ENCODE results near the gene CUL5.
A peak's percentile ranks its signal among the peaks of the same experiment; 100 is the strongest.

CUL5 gene

DNA sequence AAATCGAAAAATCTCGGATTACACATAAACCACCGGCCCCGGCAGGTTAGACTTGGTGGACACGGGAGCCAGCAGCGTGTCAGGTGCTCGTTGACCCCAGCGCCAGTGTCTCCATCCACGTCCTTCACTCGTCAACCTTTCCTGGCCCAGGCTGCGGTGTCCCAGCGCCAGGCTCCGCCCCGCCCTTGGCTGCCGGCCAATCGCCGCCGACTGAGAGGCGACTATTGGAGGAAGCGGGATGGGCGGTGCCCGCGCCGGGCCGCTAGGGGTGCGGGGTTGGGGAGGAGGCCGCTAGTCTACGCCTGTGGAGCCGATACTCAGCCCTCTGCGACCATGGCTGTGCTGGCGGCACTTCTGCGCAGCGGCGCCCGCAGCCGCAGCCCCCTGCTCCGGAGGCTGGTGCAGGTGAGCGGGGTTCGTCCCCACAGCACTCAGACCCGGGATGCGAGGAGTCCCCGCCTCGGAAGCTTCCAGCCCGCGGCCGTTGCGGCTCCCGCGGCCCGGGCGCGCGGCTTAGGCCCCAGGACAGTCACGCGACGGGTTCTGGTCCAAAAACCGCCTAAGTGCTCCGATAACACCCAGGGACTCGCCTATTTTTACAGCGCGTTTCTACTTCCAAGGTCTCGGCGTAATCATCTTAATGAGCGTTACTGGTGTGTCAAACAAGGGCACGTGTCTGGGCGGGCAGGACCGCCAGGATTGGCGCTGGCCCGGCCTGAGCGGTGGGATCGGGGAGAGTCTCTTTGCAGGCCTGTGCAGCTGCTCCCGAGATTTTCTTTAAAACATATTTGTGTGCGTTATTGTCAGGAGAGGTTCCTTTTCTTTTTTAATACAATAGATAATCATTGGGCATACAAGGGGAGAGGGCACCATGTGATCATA, 112.8 kb downstream of the CUL5 start, which contains the start of gene ACAT1 (continued):
- TF ChIP-seq ZNF148 (tag by site-specific recombination; IDR thresholded peaks at IDR 0.05; ENCODE audit: borderline replicate concordance) (no peak), ZNF132 (tag by site-specific recombination; IDR thresholded peaks at IDR 0.05; ENCODE audit: borderline replicate concordance) (no peak), ZNF558 (tag by site-specific recombination; IDR thresholded peaks at IDR 0.05) (no peak), ZNF133 (tag by site-specific recombination; IDR thresholded peaks at IDR 0.05) (no peak), GLIS2 (tag by site-specific recombination; IDR thresholded peaks at IDR 0.05) (peak; percentile 64; the same call in 1 of the 2 replicates), ZBTB21 (tag by site-specific recombination; IDR thresholded peaks at IDR 0.05) (no peak), ZNF23 (tag by site-specific recombination; IDR thresholded peaks at IDR 0.05; ENCODE audit: borderline replicate concordance) (no peak), HOXA7 (CRISPR knock-in tag; IDR thresholded peaks at IDR 0.05; ENCODE audit: borderline replicate concordance) (no peak), ZNF155 (tag by site-specific recombination; IDR thresholded peaks at IDR 0.05) (no peak), MYNN (tag by site-specific recombination; IDR thresholded peaks at IDR 0.05; ENCODE audit: borderline replicate concordance) (no peak), ZNF138 (tag by site-specific recombination; IDR thresholded peaks at IDR 0.05; ENCODE audit: borderline replicate concordance) (no peak), ZNF37A (tag by site-specific recombination; IDR thresholded peaks at IDR 0.05) (no peak), ZNF248 (tag by site-specific recombination; IDR thresholded peaks at IDR 0.05) (no peak), ZNF610 (tag by site-specific recombination; IDR thresholded peaks at IDR 0.05; ENCODE audit: borderline replicate concordance) (no peak), ZNF510 (tag by site-specific recombination; IDR thresholded peaks at IDR 0.05; ENCODE audit: insufficient replicate concordance) (no peak), ZNF530 (tag by site-specific recombination; IDR thresholded peaks at IDR 0.05; ENCODE audit: low read depth) (no peak), SALL2 (tag by site-specific recombination; IDR thresholded peaks at IDR 0.05; ENCODE audit: borderline replicate concordance) (no peak), ZFP3 (tag by site-specific recombination; IDR thresholded peaks at IDR 0.05; ENCODE audit: low read depth) (no peak), RBAK (tag by site-specific recombination; IDR thresholded peaks at IDR 0.05) (no peak), FEZF1 (tag by site-specific recombination; IDR thresholded peaks at IDR 0.05) (no peak), ZNF223 (tag by site-specific recombination; IDR thresholded peaks at IDR 0.05) (no peak), ZNF707 (tag by site-specific recombination; IDR thresholded peaks at IDR 0.05) (no peak), ZNF121 (tag by site-specific recombination; IDR thresholded peaks at IDR 0.05) (peak; percentile 98), ZNF302 (tag by site-specific recombination; IDR thresholded peaks at IDR 0.05; ENCODE audit: low read depth) (no peak), KLF9 (tag by site-specific recombination; IDR thresholded peaks at IDR 0.05; ENCODE audit: low read depth) (peak; percentile 78), ZNF19 (tag by site-specific recombination; IDR thresholded peaks at IDR 0.05; ENCODE audit: low read depth) (no peak), SCRT2 (tag by site-specific recombination; IDR thresholded peaks at IDR 0.05) (peak; percentile 82), GLI2 (tag by site-specific recombination; IDR thresholded peaks at IDR 0.05; ENCODE audit: borderline replicate concordance, low read depth) (no peak), HOXC10 (CRISPR knock-in tag; IDR thresholded peaks at IDR 0.05) (no peak)
- TF ChIP-seq, protein P1, sequence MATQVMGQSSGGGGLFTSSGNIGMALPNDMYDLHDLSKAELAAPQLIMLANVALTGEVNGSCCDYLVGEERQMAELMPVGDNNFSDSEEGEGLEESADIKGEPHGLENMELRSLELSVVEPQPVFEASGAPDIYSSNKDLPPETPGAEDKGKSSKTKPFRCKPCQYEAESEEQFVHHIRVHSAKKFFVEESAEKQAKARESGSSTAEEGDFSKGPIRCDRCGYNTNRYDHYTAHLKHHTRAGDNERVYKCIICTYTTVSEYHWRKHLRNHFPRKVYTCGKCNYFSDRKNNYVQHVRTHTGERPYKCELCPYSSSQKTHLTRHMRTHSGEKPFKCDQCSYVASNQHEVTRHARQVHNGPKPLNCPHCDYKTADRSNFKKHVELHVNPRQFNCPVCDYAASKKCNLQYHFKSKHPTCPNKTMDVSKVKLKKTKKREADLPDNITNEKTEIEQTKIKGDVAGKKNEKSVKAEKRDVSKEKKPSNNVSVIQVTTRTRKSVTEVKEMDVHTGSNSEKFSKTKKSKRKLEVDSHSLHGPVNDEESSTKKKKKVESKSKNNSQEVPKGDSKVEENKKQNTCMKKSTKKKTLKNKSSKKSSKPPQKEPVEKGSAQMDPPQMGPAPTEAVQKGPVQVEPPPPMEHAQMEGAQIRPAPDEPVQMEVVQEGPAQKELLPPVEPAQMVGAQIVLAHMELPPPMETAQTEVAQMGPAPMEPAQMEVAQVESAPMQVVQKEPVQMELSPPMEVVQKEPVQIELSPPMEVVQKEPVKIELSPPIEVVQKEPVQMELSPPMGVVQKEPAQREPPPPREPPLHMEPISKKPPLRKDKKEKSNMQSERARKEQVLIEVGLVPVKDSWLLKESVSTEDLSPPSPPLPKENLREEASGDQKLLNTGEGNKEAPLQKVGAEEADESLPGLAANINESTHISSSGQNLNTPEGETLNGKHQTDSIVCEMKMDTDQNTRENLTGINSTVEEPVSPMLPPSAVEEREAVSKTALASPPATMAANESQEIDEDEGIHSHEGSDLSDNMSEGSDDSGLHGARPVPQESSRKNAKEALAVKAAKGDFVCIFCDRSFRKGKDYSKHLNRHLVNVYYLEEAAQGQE (tag by site-specific recombination; IDR thresholded peaks at IDR 0.05): no peak
- TF ChIP-seq, protein P2, sequence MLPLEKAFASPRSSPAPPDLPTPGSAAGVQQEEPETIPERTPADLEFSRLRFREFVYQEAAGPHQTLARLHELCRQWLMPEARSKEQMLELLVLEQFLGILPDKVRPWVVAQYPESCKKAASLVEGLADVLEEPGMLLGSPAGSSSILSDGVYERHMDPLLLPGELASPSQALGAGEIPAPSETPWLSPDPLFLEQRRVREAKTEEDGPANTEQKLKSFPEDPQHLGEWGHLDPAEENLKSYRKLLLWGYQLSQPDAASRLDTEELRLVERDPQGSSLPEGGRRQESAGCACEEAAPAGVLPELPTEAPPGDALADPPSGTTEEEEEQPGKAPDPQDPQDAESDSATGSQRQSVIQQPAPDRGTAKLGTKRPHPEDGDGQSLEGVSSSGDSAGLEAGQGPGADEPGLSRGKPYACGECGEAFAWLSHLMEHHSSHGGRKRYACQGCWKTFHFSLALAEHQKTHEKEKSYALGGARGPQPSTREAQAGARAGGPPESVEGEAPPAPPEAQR (tag by site-specific recombination; IDR thresholded peaks at IDR 0.05): no peak

Data from HEK293 (cell line).